IPS-NIHi7 (cell line): ENCODE data around the gene LEF1.
"Not testable (repeated sequence)": the region's sequence is repeated elsewhere in the genome, so short reads cannot be mapped to it uniquely, and the experiment has no call there.

Source experiments
- DNase-seq: peaks from one replicate; pipeline ENCODE4 v3.0.0; 2012; ENCODE audit warnings: mixed read lengths; ENCODE audit errors: extremely low spot score

The LEF1 gene

GRCh38 chr4:108034565-108034964 is 134.2 kb downstream of the LEF1 start:
- DNase-seq: no peak

GRCh38 chr4:108033348-108033747 is 135.4 kb downstream of the LEF1 start:
- no peak for DNase-seq

DNA sequence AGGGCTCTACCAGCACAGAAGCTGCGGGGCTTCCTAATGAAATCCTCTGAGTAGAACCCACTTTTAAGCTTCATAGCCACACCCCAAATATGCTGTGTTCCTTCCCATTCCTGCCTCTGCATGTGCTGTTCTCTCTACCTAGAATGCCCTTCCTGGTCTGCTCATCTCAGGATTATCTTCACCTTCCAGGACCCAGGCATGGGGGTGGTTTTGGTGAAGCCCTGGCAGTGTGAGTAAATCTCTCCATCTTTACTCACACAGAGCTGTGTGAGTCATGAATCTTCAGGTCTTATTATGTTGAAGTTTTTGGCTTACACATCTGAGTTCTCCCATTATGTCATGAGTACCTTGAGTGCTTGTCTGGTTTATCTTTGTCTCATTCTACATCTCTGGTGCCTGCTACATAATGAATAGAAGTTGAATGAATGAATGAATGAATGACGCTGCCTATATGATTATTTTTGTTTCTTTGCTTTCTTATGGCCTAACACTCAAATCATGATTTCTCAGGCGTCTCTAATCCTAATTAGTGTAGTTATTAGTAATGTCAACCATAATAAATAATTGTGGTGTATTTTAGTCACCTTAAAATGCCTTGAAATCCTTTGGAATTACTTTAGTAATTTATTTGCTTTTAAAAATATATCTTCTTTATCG is 137.2 kb downstream of the LEF1 start:
- no peak for DNase-seq

GRCh38 chr4:108030332-108030731 is 138.4 kb downstream of the LEF1 start:
- peak; percentile 78 for DNase-seq

GRCh38 chr4:108029731-108030130 is 139.0 kb downstream of the LEF1 start:
- no peak for DNase-seq

DNA sequence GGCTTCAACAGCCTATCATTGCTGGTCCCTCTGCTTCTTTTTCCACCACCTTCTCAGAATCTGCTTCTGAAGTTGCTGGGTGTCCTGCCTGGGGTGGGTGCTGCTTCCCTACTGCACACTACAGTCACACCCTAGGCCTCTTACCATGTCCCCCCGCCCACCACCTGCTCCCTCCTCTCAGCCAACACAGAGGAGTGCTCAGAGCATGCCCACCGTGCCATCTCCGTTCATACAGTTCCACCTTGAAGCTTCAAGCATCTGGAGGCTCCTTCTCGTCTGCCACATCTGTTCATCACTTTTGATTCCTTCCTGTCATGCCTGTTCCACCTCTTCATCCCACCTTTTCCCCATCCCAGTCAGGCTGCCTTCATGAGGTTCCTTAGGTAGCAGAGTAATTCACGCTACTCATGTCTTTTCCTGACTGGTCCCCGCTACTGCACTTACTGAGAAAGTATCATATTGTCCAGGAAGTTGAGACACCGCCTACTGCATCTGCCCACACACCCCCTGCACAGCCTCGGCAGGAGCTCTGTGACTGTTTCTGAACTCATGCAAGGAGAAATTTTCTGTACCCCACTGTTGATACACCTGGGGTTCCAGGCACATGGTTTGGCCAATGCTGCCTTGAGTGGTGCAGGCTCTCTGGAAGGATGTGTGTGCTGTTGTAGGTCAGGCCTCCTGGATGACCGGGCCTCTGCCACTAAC is 139.6 kb downstream of the LEF1 start:
- no peak for DNase-seq

DNA sequence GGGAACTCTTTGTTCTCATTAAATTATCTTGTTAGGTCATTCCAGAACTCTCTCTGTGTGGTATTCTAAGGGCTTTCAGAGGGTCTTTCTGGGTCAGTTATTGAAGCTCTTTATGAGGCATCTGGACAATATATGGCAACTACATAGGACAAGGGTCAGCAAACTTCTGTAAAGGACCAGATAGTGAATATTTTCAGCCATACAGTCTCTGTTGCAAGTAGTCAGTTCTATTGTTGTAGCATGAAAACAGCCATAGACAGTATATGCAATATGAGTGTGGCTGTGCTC is 143.9 kb downstream of the LEF1 start:
- no peak for DNase-seq

DNA sequence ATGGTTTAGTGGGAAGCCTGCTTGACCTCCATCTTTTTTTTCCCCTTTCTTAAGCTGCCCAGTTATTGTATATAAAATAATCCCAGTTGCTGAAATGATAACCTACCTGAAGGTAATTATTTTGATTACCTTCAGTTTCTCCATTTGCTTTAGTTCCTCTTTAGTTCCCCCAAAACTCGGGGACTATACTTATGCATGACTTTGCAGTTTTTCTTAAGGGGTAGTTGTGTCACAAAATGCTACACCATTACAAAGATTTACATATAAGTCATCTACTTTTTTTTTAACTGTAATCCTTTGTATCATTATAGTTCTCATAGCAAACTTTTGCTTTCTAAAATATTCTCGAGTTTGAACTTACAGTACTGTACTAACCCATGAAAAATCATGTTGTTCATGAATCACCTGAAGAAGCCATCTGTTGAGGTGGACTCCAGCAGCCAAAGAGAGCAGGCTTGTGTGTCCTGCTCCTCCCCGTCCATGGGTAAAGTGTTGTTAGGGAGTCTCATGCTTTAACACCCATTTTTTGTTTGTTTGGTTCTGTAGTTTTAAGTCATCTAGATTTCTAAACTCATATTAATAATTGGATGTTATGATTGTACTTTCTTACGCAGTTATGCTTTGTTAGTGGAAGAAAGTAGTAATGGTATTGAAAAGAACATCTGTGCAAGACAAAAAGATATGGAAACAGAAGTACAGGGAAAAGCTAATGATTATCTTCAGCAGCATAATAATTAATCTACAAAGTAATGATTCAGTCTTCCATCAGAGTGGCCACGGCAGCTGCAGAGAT is 144.5 kb downstream of the LEF1 start:
- no peak for DNase-seq

- DNase-seq: no peak
Observed at GRCh38 chr4:108018884-108019187, 149.9 kb downstream of the LEF1 start.

- peak; percentile 84 for DNase-seq
Observed at GRCh38 chr4:108018040-108018883, 150.5 kb downstream of the LEF1 start.

DNA sequence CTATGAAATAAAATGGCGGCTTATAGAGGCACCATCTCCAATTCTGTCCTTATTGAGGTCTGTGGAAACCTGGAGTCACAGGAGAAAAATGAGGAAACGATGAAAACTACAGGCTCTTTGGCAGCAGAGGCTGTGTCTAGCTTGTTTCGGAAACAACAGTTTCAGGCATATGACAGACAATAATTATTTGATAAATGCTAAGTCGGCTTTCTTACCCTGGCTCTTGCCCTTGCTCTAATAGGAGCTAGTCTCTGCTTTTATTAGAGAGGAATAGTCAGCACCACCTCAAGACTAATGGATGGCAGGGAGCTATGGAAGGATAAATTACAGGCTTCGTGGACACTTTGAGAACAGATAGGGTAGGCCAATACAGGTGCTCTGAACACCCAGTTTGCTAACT is 154.8 kb downstream of the LEF1 start:
- no peak for DNase-seq

DNA sequence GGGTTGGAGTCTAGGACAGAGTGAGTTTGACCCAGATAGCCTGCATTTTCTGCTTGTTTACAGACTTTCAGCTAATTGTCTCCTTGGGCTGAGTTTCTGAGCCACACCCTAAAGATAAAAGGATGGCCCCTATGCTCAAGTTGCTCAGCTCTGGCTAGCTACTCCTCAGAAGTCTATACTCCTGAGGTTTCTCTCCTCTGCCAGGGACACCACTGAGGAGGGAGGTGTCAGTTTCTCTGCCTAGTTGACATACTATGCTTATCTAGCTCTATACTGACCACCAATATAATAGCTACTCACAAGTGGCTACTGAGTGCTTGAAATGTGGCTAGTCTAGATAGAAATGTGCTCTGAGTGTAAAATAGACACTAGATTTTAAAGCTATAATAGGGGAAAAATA is 155.4 kb downstream of the LEF1 start:
- DNase-seq: no peak

- not testable (repeated sequence) for DNase-seq
Observed at GRCh38 chr4:108012382-108012781, 156.3 kb downstream of the LEF1 start.

- DNase-seq: no peak
Observed at GRCh38 chr4:108010167-108010566, 158.6 kb downstream of the LEF1 start.

GRCh38 chr4:108008721-108009120 is 160.0 kb downstream of the LEF1 start:
- no peak for DNase-seq

DNA sequence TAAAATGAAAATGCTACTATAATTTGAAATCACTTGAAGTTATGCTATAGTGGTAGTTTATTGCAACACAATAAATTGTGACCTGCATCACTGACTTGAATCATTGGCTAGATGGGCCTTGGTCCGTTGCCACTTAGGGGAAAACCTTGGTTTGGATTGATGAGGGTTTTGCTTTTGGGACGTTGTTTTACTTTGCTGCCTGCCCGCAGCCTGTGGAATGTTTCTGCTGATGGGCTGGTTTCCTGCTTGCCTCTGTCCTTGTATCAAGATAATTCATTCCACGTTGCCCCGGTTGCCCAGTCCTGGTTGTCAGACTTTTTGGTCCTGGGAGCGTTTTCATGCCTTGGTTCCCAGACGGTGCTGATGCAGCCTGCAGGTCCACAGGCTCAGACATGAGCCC is 160.7 kb downstream of the LEF1 start:
- no peak for DNase-seq

GRCh38 chr4:108006361-108006760 is 162.4 kb downstream of the LEF1 start:
- no peak for DNase-seq

- DNase-seq: no peak
Observed at GRCh38 chr4:108005807-108006206, 162.9 kb downstream of the LEF1 start.

GRCh38 chr4:108004646-108005045 is 164.1 kb downstream of the LEF1 start:
- no peak for DNase-seq

GRCh38 chr4:108003982-108004515 is 164.7 kb downstream of the LEF1 start:
- DNase-seq: no peak

- no peak for DNase-seq
Observed at GRCh38 chr4:108001540-108002135, 167.1 kb downstream of the LEF1 start.
